GM12873 (cell line): ENCODE results near the gene MAGI1.

Source experiments
- TF ChIP-seq, protein P1 (sequence below): IDR thresholded peaks from 2 replicates; pipeline ENCODE4 v1.5.1; 2012; ENCODE audit warnings: low read depth, mild to moderate bottlenecking, moderate library complexity, low read length, control low read depth; ENCODE audit not compliant: insufficient read depth; ENCODE audit errors: missing control alignments

The MAGI1 gene

DNA sequence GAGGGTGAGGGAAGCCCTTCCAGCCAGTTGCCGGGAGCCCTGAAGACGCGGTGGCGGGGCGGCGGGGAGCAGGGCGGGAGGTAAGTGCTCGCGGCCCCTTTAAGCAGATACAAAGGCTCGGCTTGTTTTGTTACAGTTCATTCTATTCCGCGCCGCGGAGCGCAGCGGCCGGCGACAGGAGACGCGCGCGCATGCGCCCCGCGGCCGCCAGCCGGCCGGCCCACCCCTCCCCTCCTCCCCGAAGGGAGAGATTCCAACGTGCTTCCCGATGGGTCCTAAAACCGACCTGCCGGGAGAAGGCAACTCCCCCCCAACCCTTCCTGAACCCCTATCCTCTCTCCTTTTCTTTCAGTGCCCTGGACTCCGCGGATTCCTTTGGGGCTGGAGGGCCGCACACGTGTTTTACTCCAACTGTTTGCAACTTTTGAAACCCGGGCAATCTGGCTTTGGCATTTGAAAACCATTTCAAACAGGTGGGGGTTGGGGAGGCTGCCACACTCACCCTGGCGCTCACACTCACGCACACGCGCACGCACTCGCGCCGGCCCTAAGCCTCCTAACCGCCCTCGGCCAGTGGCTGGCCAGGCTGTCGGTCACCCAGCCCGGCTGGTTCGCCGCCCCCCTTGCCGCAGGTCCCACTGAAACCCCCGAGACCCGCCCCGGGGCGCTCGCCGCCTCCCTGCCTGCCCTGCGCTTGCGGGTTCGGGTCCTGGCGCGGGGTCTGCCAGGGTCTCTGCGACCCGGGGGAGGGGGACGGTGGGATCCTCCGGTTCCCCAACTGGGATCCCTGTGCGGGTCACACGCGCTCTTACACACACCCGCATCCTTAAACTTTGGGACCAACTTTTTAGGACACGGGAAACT lies at the start of gene MAGI1:
Gene MAGI1 (minus strand): TSS at position 193 of the 864 bp plus-strand sequence. CDS start 610 bp downstream, outside the sequence.
- TF ChIP-seq, protein P1, sequence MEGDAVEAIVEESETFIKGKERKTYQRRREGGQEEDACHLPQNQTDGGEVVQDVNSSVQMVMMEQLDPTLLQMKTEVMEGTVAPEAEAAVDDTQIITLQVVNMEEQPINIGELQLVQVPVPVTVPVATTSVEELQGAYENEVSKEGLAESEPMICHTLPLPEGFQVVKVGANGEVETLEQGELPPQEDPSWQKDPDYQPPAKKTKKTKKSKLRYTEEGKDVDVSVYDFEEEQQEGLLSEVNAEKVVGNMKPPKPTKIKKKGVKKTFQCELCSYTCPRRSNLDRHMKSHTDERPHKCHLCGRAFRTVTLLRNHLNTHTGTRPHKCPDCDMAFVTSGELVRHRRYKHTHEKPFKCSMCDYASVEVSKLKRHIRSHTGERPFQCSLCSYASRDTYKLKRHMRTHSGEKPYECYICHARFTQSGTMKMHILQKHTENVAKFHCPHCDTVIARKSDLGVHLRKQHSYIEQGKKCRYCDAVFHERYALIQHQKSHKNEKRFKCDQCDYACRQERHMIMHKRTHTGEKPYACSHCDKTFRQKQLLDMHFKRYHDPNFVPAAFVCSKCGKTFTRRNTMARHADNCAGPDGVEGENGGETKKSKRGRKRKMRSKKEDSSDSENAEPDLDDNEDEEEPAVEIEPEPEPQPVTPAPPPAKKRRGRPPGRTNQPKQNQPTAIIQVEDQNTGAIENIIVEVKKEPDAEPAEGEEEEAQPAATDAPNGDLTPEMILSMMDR, result no peak

DNA sequence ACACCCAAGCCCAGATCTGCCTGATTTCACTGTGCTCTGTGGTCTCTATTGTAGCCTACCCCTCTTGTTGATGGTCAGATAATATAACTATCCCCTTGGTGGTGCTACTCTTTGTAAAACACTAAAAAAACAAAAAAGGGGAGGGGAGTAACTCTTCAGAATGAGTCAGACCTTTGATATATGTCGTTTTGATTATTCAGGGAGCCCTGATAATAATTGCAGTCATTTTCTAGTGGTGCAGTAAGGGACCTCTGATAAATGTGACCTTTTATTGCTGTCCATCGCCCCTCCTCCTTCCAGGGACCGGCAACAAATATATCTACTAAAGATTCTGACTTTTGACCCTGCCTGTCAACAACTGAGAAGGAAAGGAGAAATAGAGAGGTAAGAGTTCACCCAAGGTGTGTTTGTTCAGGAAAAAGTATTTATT lies 45.1 kb upstream of the MAGI1 start:
- TF ChIP-seq, protein P1, result no peak

DNA sequence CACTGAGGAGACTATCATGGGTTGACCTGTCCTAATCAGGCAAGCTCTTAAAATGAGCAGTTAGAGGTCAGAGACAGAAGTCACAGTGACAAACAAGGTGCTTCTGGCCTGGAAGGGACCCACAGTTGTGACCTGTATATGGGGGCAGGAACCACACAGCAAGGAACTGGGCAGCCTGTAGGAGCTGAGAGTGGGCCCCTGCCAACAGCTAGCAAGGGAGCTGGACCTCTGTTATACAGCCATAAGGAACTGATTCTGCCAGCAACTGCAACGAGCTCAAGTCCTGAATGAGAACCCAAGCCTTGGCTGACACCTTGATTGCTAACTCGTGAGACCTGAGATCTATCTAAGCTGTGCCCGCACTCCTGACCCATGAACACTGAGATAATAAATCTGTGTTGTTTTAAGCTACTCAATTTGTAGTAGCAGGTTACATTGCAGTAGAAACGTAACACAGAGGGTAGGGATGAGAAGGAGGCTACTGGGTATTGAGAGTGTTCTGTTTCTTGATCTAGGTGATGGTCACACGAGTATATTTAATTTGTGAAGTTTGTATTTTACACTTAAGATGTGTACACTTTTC lies 44.5 kb upstream of the MAGI1 start:
- TF ChIP-seq, protein P1, result no peak

DNA sequence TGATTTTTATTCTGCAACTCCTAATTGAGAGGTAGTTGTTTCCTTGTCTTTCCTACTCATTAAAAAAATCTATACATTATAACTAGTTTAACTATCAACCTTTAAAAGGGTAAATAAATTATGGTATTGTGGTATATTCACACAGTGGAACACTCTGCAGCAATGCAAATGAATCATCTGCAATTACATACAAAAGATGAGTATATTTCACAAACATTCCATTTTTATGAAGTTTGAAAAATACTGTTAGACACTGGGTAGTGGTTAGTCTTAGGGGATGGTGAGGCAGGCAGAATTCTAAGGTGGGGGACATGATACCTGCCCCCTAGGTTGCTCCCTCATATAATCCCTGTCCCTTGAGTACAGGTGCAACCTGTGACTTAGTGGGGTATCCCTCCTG lies 44.0 kb upstream of the MAGI1 start:
- TF ChIP-seq, protein P1, result no peak

DNA sequence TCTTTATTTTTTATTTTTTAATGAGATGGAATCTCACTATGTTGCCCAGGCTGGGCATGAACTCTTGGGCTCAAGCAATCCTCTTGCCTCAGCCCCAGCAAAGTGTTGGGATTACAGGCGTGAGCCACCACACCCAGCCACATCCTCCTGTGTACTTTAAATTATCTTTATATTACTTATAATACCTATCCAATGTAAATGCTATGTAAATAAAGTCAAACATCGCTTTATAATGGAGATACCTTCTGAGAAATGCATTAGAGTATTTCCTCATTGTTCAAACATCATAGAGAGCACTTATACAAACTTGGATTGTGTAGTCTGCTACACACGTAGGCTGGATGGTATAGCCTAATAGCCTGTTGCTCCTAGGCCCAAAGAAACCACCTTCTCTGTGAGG lies 41.4 kb upstream of the MAGI1 start:
- TF ChIP-seq, protein P1, result no peak

DNA sequence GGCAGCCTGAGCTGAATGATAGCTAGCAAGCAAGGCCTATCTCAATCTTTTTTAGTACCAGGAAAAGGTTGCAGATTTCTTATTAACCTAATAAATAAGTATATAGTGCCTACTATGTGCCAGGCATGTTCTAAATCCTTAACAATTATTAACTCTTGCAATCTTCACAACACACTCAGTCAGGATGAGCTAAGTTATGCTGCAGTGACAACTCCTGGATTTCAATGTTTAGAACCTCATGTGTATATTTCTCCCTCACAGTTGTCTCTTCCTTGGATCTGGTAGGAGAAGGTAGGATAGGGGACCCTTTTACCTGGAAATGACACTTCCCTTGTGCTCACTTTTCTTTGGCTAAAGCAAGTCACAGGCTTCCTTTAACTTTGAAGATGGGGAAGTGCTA lies 39.3 kb upstream of the MAGI1 start:
- TF ChIP-seq, protein P1, result no peak

DNA sequence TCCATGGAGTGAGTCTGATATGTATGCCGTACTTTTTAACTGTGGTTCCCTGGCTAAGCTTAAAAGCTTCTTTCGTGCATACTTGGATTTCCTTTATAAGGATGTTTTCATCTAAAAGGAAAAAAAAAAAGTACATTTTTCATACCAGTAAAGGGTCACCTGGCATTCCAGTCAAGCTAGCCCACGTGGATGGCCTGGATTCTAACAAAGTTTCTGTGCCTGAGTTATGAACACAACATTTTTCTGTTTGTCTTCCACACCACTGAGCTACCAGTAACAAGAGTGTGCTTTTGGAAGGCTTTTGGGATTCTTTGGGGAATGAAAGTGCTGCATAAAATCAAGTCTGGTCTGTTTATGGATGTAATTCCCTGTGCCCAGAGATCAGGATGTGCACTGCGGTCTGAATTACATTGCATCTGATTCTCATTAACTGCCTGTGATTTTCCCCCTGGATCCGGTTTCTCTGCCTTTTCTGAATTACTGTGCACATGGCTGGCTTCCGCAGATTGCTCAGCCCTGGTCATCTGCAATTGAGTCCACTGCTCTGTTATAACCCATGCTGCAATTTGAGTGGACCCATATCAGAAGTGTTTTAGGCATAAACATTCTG lies 38.2 kb upstream of the MAGI1 start:
- TF ChIP-seq, protein P1, result no peak
